WERI-Rb-1 (cell line): ENCODE results near the gene ANXA6.

Source experiments
- DNase-seq: peaks from one replicate; pipeline ENCODE4 v3.0.0-alpha.2; 2020
- H3K27ac ChIP-seq: fragments of 250-450 bp; sonication (Bioruptor Pico); 2 replicates; pipeline ENCODE4 v1.5.1; 2020; ENCODE audit warnings: mild to moderate bottlenecking, moderate library complexity
- H3K27me3 ChIP-seq: fragments of 250-450 bp; sonication (Bioruptor Pico); 2 replicates; pipeline ENCODE4 v1.5.1; 2021; ENCODE audit warnings: mild to moderate bottlenecking, low read depth, moderate library complexity; ENCODE audit not compliant: insufficient read depth, severe bottlenecking
- H3K36me3 ChIP-seq: fragments of 250-450 bp; sonication (Bioruptor Pico); 2 replicates; pipeline ENCODE4 v1.5.1; 2020; ENCODE audit warnings: mild to moderate bottlenecking, moderate library complexity
- H3K4me3 ChIP-seq: 2 replicates; pipeline ENCODE4 v1.5.1; 2011; ENCODE audit warnings: low read depth, mild to moderate bottlenecking, control low read depth, low read length
- H3K9me3 ChIP-seq: fragments of 250-450 bp; sonication (Bioruptor Pico); 2 replicates; pipeline ENCODE4 v1.5.1; 2021; ENCODE audit warnings: mild to moderate bottlenecking, moderate library complexity; ENCODE audit not compliant: severe bottlenecking
- TF ChIP-seq, protein P1 (sequence below): IDR thresholded peaks from 2 replicates; pipeline ENCODE4 v1.5.1; 2011; ENCODE audit warnings: low read depth, mild to moderate bottlenecking, control low read depth, inconsistent platforms, low read length

Gene ANXA6

GRCh38 chr5:151159649-151160373, 2.2 kb upstream of the ANXA6 start:
- TF ChIP-seq, protein P1, sequence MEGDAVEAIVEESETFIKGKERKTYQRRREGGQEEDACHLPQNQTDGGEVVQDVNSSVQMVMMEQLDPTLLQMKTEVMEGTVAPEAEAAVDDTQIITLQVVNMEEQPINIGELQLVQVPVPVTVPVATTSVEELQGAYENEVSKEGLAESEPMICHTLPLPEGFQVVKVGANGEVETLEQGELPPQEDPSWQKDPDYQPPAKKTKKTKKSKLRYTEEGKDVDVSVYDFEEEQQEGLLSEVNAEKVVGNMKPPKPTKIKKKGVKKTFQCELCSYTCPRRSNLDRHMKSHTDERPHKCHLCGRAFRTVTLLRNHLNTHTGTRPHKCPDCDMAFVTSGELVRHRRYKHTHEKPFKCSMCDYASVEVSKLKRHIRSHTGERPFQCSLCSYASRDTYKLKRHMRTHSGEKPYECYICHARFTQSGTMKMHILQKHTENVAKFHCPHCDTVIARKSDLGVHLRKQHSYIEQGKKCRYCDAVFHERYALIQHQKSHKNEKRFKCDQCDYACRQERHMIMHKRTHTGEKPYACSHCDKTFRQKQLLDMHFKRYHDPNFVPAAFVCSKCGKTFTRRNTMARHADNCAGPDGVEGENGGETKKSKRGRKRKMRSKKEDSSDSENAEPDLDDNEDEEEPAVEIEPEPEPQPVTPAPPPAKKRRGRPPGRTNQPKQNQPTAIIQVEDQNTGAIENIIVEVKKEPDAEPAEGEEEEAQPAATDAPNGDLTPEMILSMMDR, result no peak
- no peak overlapping the region for H3K27ac ChIP-seq

GRCh38 chr5:151158287-151158661, 695 bp upstream of the ANXA6 start:
- Histone ChIP-seq H3K27me3 (no peaks in the 10 kb centered on the region), H3K36me3 (no peaks in the 10 kb centered on the region), H3K4me3 (peak overlapping the region; percentile 77), H3K27ac (peak overlapping the region; percentile 52), H3K9me3 (no peaks in the 10 kb centered on the region)
- TF ChIP-seq, protein P1, result no peak
- peak; percentile 64 for DNase-seq

More at GRCh38 chr5:151159649-151160373, 2.2 kb upstream of the ANXA6 start:
- Histone ChIP-seq H3K27me3 (no peaks in the 10 kb centered on the region), H3K9me3 (no peaks in the 10 kb centered on the region), H3K36me3 (no peaks in the 10 kb centered on the region), H3K4me3 (no peak overlapping the region)
- no peak for DNase-seq

- peak overlapping the region; percentile 52 for H3K27ac ChIP-seq
These were observed 815 bp downstream of the ANXA6 start for GRCh38 chr5:151156507-151157420.

DNA sequence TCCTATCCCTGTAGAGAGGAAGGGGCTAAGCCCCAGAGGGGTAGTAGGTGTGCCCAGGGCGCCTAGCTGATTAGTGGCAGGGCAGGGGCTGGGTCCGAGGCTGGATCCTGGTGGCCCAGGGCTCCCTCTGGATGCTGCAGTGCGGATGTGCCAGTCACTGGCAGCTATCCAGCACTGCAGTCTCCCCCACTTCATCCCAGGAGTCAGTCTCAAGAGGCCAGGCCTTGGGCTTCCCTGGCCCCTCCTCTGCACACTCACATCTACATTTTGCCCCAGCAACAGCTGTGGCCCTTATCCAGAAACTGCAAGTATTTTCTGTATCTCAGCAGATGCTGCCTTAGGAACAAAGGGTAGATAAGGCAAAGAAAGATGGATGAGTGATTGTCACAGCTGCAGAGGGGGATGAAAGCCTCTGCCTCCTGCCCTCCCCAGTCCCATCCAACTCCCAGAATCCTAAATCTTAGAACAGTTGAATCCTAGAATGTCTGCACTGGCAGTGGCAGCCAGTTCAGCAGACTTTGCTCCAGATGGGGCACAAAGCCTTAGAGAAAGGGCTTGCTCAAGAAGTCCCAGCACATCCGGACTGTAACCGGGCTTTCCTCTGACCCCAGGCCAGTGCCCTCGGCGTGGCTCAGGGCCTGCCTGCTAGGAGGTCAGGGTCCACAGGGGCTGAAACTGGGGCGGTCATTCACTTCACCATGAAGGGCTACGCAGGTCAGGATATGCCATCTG, 1.6 kb downstream of the ANXA6 start:
- no peak overlapping the region for H3K4me3 ChIP-seq
- H3K27ac ChIP-seq, result no peak overlapping the region
- H3K27me3 ChIP-seq, result no peaks in the 10 kb centered on the region
- TF ChIP-seq, protein P1, result no peak
- no peaks in the 10 kb centered on the region for H3K36me3 ChIP-seq
- no peaks in the 10 kb centered on the region for H3K9me3 ChIP-seq
- DNase-seq, result no peak

More at GRCh38 chr5:151156507-151157420, 815 bp downstream of the ANXA6 start:
- TF ChIP-seq, protein P1, result peak; percentile 12; the same call in 1 of the 2 replicates
- no peaks in the 10 kb centered on the region for H3K27me3 ChIP-seq
- peak overlapping the region; percentile 77 for H3K4me3 ChIP-seq
- no peak for DNase-seq
- H3K36me3 ChIP-seq, result no peaks in the 10 kb centered on the region
- H3K9me3 ChIP-seq, result no peaks in the 10 kb centered on the region

GRCh38 chr5:151154931-151155774, 2.4 kb downstream of the ANXA6 start:
- Histone ChIP-seq H3K4me3 (no peak overlapping the region), H3K36me3 (no peaks in the 10 kb centered on the region), H3K9me3 (no peaks in the 10 kb centered on the region), H3K27me3 (no peaks in the 10 kb centered on the region), H3K27ac (no peak overlapping the region)
- DNase-seq, result no peak
- TF ChIP-seq, protein P1, result no peak
